Fibroblast of villous mesenchyme (primary cell): Measurements from ENCODE around the gene RPAP3. TPM values are rescaled to one million over a fixed set of nuclear protein-coding genes. Genes with fewer than 3 reads are reported as not detected.

Experiments used
- DNase-seq: peaks from one replicate; pipeline ENCODE4 v3.0.0-alpha.2; 2010; ENCODE audit warnings: low read depth
- H3K4me3 ChIP-seq: 2 replicates; pipeline ENCODE4 v1.5.1; 2011; ENCODE audit warnings: low read depth, mild to moderate bottlenecking, low read length
- total RNA-seq: library from RNA; depleted of rRNA; stranded (reverse); fragments of >200 nt; gene quantifications from 2 replicates; pipeline ENCODE4 v1.2.3, GENCODE V29; 2012
- TF ChIP-seq, protein P1 (sequence below): IDR thresholded peaks from 2 replicates; pipeline ENCODE4 v1.5.1; 2012; ENCODE audit warnings: low read depth, mild to moderate bottlenecking, low read length; ENCODE audit not compliant: insufficient read depth

The RPAP3 gene
- total RNA-seq, 1 donor, result 26.3 TPM

DNA sequence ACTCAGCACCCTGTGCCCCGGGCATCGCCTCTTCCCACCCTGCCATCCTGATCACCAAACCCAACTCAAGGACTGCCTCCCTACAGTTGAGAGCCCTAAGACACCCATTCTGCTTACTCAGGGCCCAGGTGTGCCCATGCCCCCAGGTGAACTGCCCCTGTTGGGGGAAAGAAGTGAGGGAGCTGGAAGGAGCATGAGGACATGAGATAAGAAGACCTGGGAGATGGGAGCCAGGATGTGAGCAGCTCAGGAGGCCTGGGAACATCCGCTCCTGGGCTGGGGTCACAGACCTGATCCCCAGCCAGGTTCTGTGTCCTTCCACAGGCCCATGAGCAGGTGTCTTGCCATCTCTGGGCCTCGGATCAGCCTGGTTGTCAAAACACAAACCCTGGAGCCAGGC, 46.3 kb upstream of the RPAP3 start:
- no peak for DNase-seq
- no peak overlapping the region for H3K4me3 ChIP-seq
- TF ChIP-seq, protein P1, sequence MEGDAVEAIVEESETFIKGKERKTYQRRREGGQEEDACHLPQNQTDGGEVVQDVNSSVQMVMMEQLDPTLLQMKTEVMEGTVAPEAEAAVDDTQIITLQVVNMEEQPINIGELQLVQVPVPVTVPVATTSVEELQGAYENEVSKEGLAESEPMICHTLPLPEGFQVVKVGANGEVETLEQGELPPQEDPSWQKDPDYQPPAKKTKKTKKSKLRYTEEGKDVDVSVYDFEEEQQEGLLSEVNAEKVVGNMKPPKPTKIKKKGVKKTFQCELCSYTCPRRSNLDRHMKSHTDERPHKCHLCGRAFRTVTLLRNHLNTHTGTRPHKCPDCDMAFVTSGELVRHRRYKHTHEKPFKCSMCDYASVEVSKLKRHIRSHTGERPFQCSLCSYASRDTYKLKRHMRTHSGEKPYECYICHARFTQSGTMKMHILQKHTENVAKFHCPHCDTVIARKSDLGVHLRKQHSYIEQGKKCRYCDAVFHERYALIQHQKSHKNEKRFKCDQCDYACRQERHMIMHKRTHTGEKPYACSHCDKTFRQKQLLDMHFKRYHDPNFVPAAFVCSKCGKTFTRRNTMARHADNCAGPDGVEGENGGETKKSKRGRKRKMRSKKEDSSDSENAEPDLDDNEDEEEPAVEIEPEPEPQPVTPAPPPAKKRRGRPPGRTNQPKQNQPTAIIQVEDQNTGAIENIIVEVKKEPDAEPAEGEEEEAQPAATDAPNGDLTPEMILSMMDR, result no peak

- TF ChIP-seq, protein P1, result no peak
- no peak for DNase-seq
- no peak overlapping the region for H3K4me3 ChIP-seq
Observed at GRCh38 chr12:47751561-47751960, 45.7 kb upstream of the RPAP3 start.

GRCh38 chr12:47750916-47751470, 45.2 kb upstream of the RPAP3 start:
- DNase-seq, result no peak
- TF ChIP-seq, protein P1, result no peak
- H3K4me3 ChIP-seq, result no peak overlapping the region

DNA sequence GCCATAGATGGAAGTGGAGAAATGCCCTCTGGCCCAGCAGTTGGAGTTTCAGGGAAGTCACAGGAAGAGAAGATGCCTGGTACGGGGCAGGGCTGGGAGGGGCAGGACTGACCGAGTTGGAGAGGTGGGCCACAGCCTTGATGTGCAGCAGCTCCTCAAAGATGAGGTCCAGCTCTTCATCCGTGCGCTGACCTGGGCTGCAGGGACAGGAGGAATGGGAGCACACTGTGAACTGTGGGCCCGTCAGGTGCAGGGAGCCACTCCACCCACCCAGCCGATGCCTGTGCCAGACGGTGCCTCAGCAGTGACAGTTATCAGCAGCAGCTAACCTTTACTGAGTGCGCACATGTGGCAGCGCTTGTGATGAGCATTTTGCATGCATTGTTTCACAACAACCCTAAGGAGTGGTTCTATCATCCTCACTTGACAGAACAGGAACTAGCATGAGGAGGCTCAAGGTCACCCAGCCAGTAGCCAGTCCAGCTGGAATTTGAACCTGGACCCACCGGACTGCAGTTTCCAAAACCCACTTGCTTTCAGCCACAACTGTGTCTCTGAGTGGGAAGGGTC, 44.5 kb upstream of the RPAP3 start:
- H3K4me3 ChIP-seq, result no peak overlapping the region
- TF ChIP-seq, protein P1, result no peak
- DNase-seq, result no peak

DNA sequence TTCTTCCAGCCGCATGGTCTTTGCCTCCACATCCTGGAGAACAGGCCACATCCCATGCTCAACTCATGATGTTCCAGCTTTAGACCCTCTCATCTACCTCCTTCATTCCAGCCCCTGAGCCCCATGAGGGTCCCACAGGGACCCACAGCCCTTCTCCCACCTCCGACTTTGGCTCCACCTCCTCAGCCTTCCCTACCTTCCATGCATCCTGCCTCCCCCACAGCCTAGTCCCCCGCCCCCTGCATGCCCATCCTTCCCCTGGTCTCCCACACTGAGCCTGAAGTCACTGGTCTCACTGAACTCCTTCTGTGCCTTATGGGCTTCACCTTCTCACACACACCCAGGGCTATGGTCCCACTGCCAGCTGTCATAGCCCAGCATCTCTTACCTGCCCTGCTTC, 43.1 kb upstream of the RPAP3 start:
- no peak overlapping the region for H3K4me3 ChIP-seq
- TF ChIP-seq, protein P1, result no peak
- DNase-seq, result no peak

DNA sequence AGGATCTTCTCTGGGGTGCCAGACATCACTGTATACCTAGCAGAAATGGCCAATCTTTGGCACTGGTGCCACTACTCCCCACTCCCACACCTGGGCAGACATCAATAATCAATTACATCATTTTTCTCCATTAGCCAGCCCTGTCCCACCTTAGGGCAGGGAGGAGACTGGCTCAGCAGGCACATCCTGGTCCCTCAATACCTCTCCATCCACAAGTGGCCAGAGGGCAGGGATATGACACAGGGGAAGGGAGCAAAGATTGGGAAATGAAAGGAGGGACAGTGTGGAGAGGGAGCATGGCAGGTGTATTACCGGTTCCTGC, 42.6 kb upstream of the RPAP3 start:
- TF ChIP-seq, protein P1, result no peak
- H3K4me3 ChIP-seq, result no peak overlapping the region
- no peak for DNase-seq
